Sigmoid colon (tissue), 7 donors: ENCODE measurements around the gene GUCY2F. TPM values are rescaled to one million over a fixed set of nuclear protein-coding genes. Genes with fewer than 3 reads are reported as not detected.

Source experiments
- DNase-seq: peaks from one replicate; pipeline ENCODE4 v3.0.0-alpha.2; 2019
- H3K27ac ChIP-seq, 4 donors: fragments of 200-600 bp; sonication (generic); one replicate each; pipeline ENCODE4 v1.5.1; 2016 to 2019; ENCODE audit warnings: mild to moderate bottlenecking in 1 of 4
- H3K27me3 ChIP-seq, 3 donors: fragments of 200-600 bp; sonication (generic); one replicate each; pipeline ENCODE4 v1.5.1; 2019; ENCODE audit warnings: mild to moderate bottlenecking in 1 of 3
- H3K36me3 ChIP-seq, 4 donors: fragments of 200-600 bp; sonication (generic); one replicate each; pipeline ENCODE4 v1.5.1; 2016 to 2019
- H3K4me1 ChIP-seq, 4 donors: fragments of 200-600 bp; sonication (generic); one replicate each; pipeline ENCODE4 v1.5.1; 2017 to 2019
- H3K4me3 ChIP-seq, 4 donors: fragments of 200-600 bp; sonication (generic); one replicate each; pipeline ENCODE4 v1.5.1; 2017 to 2019; ENCODE audit warnings: mild to moderate bottlenecking in 2 of 4, moderate library complexity in 1 of 4
- H3K9me3 ChIP-seq, 4 donors: fragments of 200-600 bp in 3 of 4; sonication (generic) in 3 of 4; one replicate each; pipeline versions ENCODE4 v1.5.1 to v1.6.1; 2013 to 2019
- CTCF ChIP-seq, 4 experiments: fragments of 450-650 bp in 3 of 4; fragments of 200-600 bp in 1 of 4; IDR thresholded peaks; one replicate each; pipeline ENCODE4 v1.5.1; 2016 to 2019; ENCODE audit warnings: antibody characterized with exemption in 4 of 4, mild to moderate bottlenecking in 3 of 4, moderate library complexity in 2 of 4
- EP300 ChIP-seq, 4 donors: sonication (generic); formaldehyde crosslinking; IDR thresholded peaks; one replicate each; pipeline ENCODE4 v1.6.1; 2017; ENCODE audit warnings: antibody characterized with exemption in 4 of 4
- POLR2A ChIP-seq, 2 donors: fragments of 450-650 bp; IDR thresholded peaks; one replicate each; pipeline ENCODE4 v1.6.1; 2016; ENCODE audit warnings: antibody characterized with exemption in 2 of 2, mild to moderate bottlenecking in 2 of 2, moderate library complexity in 2 of 2
- POLR2AphosphoS5 ChIP-seq, 4 donors: sonication (generic); formaldehyde crosslinking; IDR thresholded peaks; one replicate each; pipeline ENCODE4 v1.6.1; 2017; ENCODE audit warnings: antibody characterized with exemption in 4 of 4
- WGBS, 2 donors: extraction: QIAGEN DNeasy Blood & Tissue Kit; methylation state at CpG; one replicate each; pipeline ENCODE4 v1.1.7; 2013; 5-methylcytosine and 5-hydroxymethylcytosine counted together
- intact Hi-C: fragments of 100-400 bp; cut with DNase I; formaldehyde crosslinking; loops from one replicate; pipeline ENCODE4 v1.15.1; 2023
- polyA plus RNA-seq, 3 donors: library from polyadenylated mRNA; stranded (reverse); fragments of 200-250 nt; gene quantifications; one replicate each; pipeline ENCODE4 v1.2.3, GENCODE V29; 2013
- total RNA-seq, 4 donors: library from RNA; depleted of rRNA; stranded (reverse); fragments of >200 nt; gene quantifications; one replicate each; pipeline ENCODE4 v1.1.0, GENCODE V29; 2016
- donor health status: healthy with polysubstance abuse.
- donor health status: Bipolar disorder and iron deficiency.
- donor health status: healthy.

The GUCY2F gene
- total RNA-seq (under 1 TPM in 1 of 4 donors, not detected in 3; 0.28 TPM), polyA plus RNA-seq (not detected)

- DNase-seq = no peak
- Histone ChIP-seq H3K27me3 (no peaks in the 10 kb centered on the region), H3K36me3 (no peaks in the 10 kb centered on the region), H3K27ac (no peak within 1 kb of the TSS), H3K9me3 (no peaks in the 10 kb centered on the region), H3K4me1 (no peaks in the 10 kb centered on the region), H3K4me3 (no peak within 1 kb of the TSS)
- TF ChIP-seq POLR2AphosphoS5 (IDR thresholded peaks at IDR 0.05) (no peak), CTCF (IDR thresholded peaks at IDR 0.05) (no peak), POLR2A (IDR thresholded peaks at IDR 0.05) (no peak), EP300 (IDR thresholded peaks at IDR 0.05) (no peak)
- 60 to 64% methylated on average over 4 of the region's 4 CpGs for WGBS, 2 donors
- intact Hi-C loops = loop anchor here (10.0 kb wide), 2 partner anchors 373 to 403 kb away; no protein-coding TSS in a partner anchor
Measured at GRCh38 chrX:109481986-109482385, at the start of gene GUCY2F. Gene GUCY2F (minus strand): TSS chrX:109482086. CDS start chrX:109475936, 6,150 bp downstream.

GRCh38 chrX:109519001-109519400, 37.1 kb upstream of the GUCY2F start:
- Histone ChIP-seq H3K36me3 (no peaks in the 10 kb centered on the region), H3K27ac (no peak overlapping the region), H3K4me1 (no peaks in the 10 kb centered on the region), H3K4me3 (no peak overlapping the region), H3K9me3 (no peaks in the 10 kb centered on the region), H3K27me3 (no peaks in the 10 kb centered on the region)
- TF ChIP-seq POLR2A (IDR thresholded peaks at IDR 0.05) (no peak), CTCF (IDR thresholded peaks at IDR 0.05) (no peak), EP300 (IDR thresholded peaks at IDR 0.05) (no peak), POLR2AphosphoS5 (IDR thresholded peaks at IDR 0.05) (no peak)
- DNase-seq = no peak
- intact Hi-C loops = no loop called here
- 86 to 90% methylated on average over 1 of the region's 1 CpG for WGBS, 2 donors

GRCh38 chrX:109511113-109511512, 29.2 kb upstream of the GUCY2F start:
- H3K36me3 ChIP-seq = no peaks in the 10 kb centered on the region
- no peaks in the 10 kb centered on the region for H3K4me1 ChIP-seq
- WGBS, 2 donors = 66 to 69% methylated on average over 1 of the region's 1 CpG
- DNase-seq = no peak
- H3K27ac ChIP-seq = no peak overlapping the region
- TF ChIP-seq POLR2A (IDR thresholded peaks at IDR 0.05) (no peak), POLR2AphosphoS5 (IDR thresholded peaks at IDR 0.05) (no peak), CTCF (IDR thresholded peaks at IDR 0.05) (no peak), EP300 (IDR thresholded peaks at IDR 0.05) (no peak)
- no peaks in the 10 kb centered on the region for H3K9me3 ChIP-seq
- intact Hi-C loops = no loop called here
- no peak overlapping the region for H3K4me3 ChIP-seq
- no peaks in the 10 kb centered on the region for H3K27me3 ChIP-seq

GRCh38 chrX:109508915-109509314, 27.0 kb upstream of the GUCY2F start:
- no peak for DNase-seq
- Histone ChIP-seq H3K27ac (no peak overlapping the region), H3K4me1 (no peaks in the 10 kb centered on the region), H3K27me3 (no peaks in the 10 kb centered on the region), H3K4me3 (no peak overlapping the region), H3K9me3 (no peaks in the 10 kb centered on the region), H3K36me3 (no peaks in the 10 kb centered on the region)
- intact Hi-C loops = no loop called here
- TF ChIP-seq CTCF (IDR thresholded peaks at IDR 0.05) (no peak), POLR2AphosphoS5 (IDR thresholded peaks at IDR 0.05) (no peak), EP300 (IDR thresholded peaks at IDR 0.05) (no peak), POLR2A (IDR thresholded peaks at IDR 0.05) (no peak)

- Histone ChIP-seq H3K36me3 (no peaks in the 10 kb centered on the region), H3K4me1 (no peaks in the 10 kb centered on the region), H3K27ac (no peak overlapping the region), H3K9me3 (no peaks in the 10 kb centered on the region), H3K27me3 (no peaks in the 10 kb centered on the region), H3K4me3 (no peak overlapping the region)
- 56 to 65% methylated on average over 3 of the region's 3 CpGs for WGBS, 2 donors
- intact Hi-C loops = no loop called here
- TF ChIP-seq POLR2AphosphoS5 (IDR thresholded peaks at IDR 0.05) (no peak), CTCF (IDR thresholded peaks at IDR 0.05) (no peak), EP300 (IDR thresholded peaks at IDR 0.05) (no peak), POLR2A (IDR thresholded peaks at IDR 0.05) (no peak)
- DNase-seq = no peak
Measured at GRCh38 chrX:109501176-109501575, 19.3 kb upstream of the GUCY2F start.
